Neural cell (in vitro differentiated cells): ENCODE results near the gene RFC3. TPM values are rescaled to one million over a fixed set of nuclear protein-coding genes. Genes with fewer than 3 reads are reported as not detected.

Source experiments
- H2AFZ ChIP-seq: fragments of 200-600, 300-800 bp; sonication (generic), shearing (Covaris generic); 2 replicates; pipeline ENCODE4 v1.6.0; 2014; ENCODE audit warnings: low read depth, mild to moderate bottlenecking, antibody characterized with exemption, low read length, moderate library complexity
- H3F3A ChIP-seq: fragments of 200-600 bp; shearing (Covaris generic); 2 replicates; pipeline ENCODE4 v1.6.1; 2016; ENCODE audit warnings: mild to moderate bottlenecking, moderate library complexity, mixed read lengths, antibody characterized with exemption, low read length; ENCODE audit not compliant: insufficient read depth, poor library complexity, severe bottlenecking
- H3K27ac ChIP-seq: fragments of 200-600, 300-800 bp; sonication (generic), shearing (Covaris generic); 2 replicates; pipeline ENCODE4 v1.5.1; 2014; ENCODE audit warnings: mild to moderate bottlenecking, low read length, moderate library complexity
- H3K27me3 ChIP-seq: fragments of 300-800, 200-600 bp; sonication (generic), shearing (Covaris generic); 2 replicates; pipeline ENCODE4 v1.6.0; 2014; ENCODE audit warnings: mild to moderate bottlenecking, low read depth, low read length, moderate library complexity; ENCODE audit not compliant: insufficient read depth
- H3K36me3 ChIP-seq: fragments of 300-800, 200-600 bp; sonication (generic), shearing (Covaris generic); 2 replicates; pipeline ENCODE4 v1.5.1; 2014; ENCODE audit warnings: mild to moderate bottlenecking, antibody characterized with exemption, low read length, moderate library complexity; ENCODE audit not compliant: insufficient read depth
- H3K4me2 ChIP-seq: fragments of 300-800, 200-600 bp; sonication (generic), shearing (Covaris generic); 2 replicates; pipeline ENCODE4 v1.6.0; 2014; ENCODE audit warnings: mild to moderate bottlenecking, low read length
- H3K4me3 ChIP-seq: fragments of 300-800, 200-600 bp; sonication (generic), shearing (Covaris generic); 2 replicates; pipeline ENCODE4 v1.5.1; 2014; ENCODE audit warnings: mild to moderate bottlenecking, low read length, moderate library complexity
- H3K79me2 ChIP-seq: fragments of 200-600 bp; shearing (Covaris generic); replicated peaks from 2 replicates; pipeline ENCODE4 v1.6.0; 2014; ENCODE audit warnings: mild to moderate bottlenecking, low read length, moderate library complexity; ENCODE audit not compliant: insufficient read depth
- H3K9ac ChIP-seq: fragments of 300-800, 200-600 bp; sonication (generic), shearing (Covaris generic); 2 replicates; pipeline ENCODE4 v1.6.1; 2016; ENCODE audit warnings: mild to moderate bottlenecking, low read length, mixed read lengths
- H3K9me2 ChIP-seq: fragments of 200-600 bp; shearing (Covaris generic); 2 replicates; pipeline ENCODE4 v1.6.1; 2016; ENCODE audit warnings: mild to moderate bottlenecking, low read length, mixed read lengths; ENCODE audit not compliant: insufficient read depth
- H3K9me3 ChIP-seq: fragments of 200-600, 300-800 bp; sonication (generic), shearing (Covaris generic); 2 replicates; pipeline ENCODE4 v1.6.1; 2016; ENCODE audit warnings: mild to moderate bottlenecking, mixed run types, low read length, moderate library complexity, mixed read lengths
- H4K20me1 ChIP-seq: fragments of 200-600 bp; shearing (Covaris generic); 2 replicates; pipeline ENCODE4 v1.6.1; 2016; ENCODE audit warnings: mild to moderate bottlenecking, mixed run types; ENCODE audit not compliant: insufficient read depth
- EP300 ChIP-seq: fragments of 450-650 bp; conservative IDR thresholded peaks from 2 replicates; pipeline ENCODE4 v1.6.1; 2014; ENCODE audit warnings: antibody characterized with exemption, mild to moderate bottlenecking, moderate library complexity; ENCODE audit not compliant: poor library complexity, severe bottlenecking
- MXI1 ChIP-seq: fragments of 450-650 bp; conservative IDR thresholded peaks from 2 replicates; pipeline ENCODE4 v1.6.1; 2014; ENCODE audit warnings: antibody characterized with exemption, mild to moderate bottlenecking; ENCODE audit not compliant: poor library complexity, severe bottlenecking
- RAD21 ChIP-seq: fragments of 450-650 bp; conservative IDR thresholded peaks from 2 replicates; pipeline ENCODE4 v1.6.1; 2014; ENCODE audit warnings: antibody characterized with exemption, mild to moderate bottlenecking, moderate library complexity
- SMC3 ChIP-seq: fragments of 450-650 bp; conservative IDR thresholded peaks from 2 replicates; pipeline ENCODE4 v1.6.1; 2014; ENCODE audit warnings: antibody characterized with exemption, mild to moderate bottlenecking, moderate library complexity; ENCODE audit not compliant: poor library complexity
- TAF1 ChIP-seq: IDR thresholded peaks from 2 replicates; pipeline ENCODE4 v1.6.1; 2012; ENCODE audit warnings: low read depth
- polyA plus RNA-seq: library from polyadenylated mRNA; depleted of rRNA; stranded (reverse); fragments of >200 nt; gene quantifications from 2 replicates; pipeline ENCODE4 v1.2.3, GENCODE V29; 2014
- TF ChIP-seq, protein P1 (sequence below): fragments of 450-650 bp; IDR thresholded peaks from 2 replicates; pipeline ENCODE4 v1.5.1; 2014; ENCODE audit warnings: antibody characterized with exemption, mild to moderate bottlenecking, moderate library complexity; ENCODE audit not compliant: poor library complexity, severe bottlenecking

Gene RFC3
- polyA plus RNA-seq, 1 donor from 2014 or later = 13.8 TPM

DNA sequence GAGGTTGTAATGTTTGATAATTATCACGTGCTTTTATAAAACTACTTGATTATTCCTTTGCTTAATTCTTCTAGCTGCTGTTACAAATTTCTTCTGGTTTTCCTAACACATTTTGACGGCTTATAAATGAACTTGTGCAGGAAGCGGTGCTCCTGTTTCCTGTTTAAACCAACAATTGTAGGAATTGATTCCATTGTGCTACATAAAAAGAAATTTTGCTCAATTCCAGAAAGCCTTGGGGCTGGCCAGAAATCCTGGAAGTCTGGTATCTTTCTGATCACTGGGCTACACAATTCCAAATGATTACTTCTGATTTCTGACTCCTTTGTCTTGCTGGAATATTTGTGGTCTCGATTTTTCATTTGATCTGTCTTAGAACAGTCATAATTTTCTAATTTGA, 14.9 kb downstream of the RFC3 start:
- H2AFZ ChIP-seq = no peak overlapping the region
- H3K4me2 ChIP-seq = no peak overlapping the region
- H3K9me3 ChIP-seq = no peaks in the 10 kb centered on the region
- H3K4me3 ChIP-seq = no peak overlapping the region
- H3F3A ChIP-seq = no peaks in the 10 kb centered on the region
- no peaks in the 10 kb centered on the region for H3K27me3 ChIP-seq
- no peaks in the 10 kb centered on the region for H4K20me1 ChIP-seq
- H3K27ac ChIP-seq = no peak overlapping the region
- no peaks in the 10 kb centered on the region for H3K36me3 ChIP-seq
- no peaks in the 10 kb centered on the region for H3K79me2 ChIP-seq
- no peak for TF ChIP-seq RAD21
- TF ChIP-seq, protein P1, sequence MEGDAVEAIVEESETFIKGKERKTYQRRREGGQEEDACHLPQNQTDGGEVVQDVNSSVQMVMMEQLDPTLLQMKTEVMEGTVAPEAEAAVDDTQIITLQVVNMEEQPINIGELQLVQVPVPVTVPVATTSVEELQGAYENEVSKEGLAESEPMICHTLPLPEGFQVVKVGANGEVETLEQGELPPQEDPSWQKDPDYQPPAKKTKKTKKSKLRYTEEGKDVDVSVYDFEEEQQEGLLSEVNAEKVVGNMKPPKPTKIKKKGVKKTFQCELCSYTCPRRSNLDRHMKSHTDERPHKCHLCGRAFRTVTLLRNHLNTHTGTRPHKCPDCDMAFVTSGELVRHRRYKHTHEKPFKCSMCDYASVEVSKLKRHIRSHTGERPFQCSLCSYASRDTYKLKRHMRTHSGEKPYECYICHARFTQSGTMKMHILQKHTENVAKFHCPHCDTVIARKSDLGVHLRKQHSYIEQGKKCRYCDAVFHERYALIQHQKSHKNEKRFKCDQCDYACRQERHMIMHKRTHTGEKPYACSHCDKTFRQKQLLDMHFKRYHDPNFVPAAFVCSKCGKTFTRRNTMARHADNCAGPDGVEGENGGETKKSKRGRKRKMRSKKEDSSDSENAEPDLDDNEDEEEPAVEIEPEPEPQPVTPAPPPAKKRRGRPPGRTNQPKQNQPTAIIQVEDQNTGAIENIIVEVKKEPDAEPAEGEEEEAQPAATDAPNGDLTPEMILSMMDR = no peak
- TF ChIP-seq TAF1 = no peak
- no peak for TF ChIP-seq EP300
- TF ChIP-seq MXI1 = no peak
- no peaks in the 10 kb centered on the region for H3K9me2 ChIP-seq
- no peak overlapping the region for H3K9ac ChIP-seq

DNA sequence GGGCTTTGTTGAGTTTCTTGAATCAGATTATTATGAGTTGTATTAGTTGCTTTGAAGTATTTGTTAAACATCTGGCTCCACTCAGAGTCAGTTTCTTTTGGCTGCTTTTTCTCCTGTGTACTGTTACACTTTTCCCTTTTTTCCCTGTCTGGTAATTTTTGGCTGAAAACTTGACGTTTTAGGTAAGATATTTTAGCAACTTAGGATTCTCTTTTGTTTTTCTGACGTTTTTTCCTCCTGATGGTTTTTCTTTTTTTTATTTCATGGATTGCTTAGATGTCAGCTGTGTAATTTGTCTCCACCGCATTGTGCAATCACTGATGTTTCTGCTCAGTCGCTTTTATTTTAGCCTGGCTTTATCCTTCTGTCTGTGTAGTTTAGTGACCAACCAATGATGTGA, 20.7 kb downstream of the RFC3 start:
- H3F3A ChIP-seq = no peaks in the 10 kb centered on the region
- TF ChIP-seq TAF1 = no peak

DNA sequence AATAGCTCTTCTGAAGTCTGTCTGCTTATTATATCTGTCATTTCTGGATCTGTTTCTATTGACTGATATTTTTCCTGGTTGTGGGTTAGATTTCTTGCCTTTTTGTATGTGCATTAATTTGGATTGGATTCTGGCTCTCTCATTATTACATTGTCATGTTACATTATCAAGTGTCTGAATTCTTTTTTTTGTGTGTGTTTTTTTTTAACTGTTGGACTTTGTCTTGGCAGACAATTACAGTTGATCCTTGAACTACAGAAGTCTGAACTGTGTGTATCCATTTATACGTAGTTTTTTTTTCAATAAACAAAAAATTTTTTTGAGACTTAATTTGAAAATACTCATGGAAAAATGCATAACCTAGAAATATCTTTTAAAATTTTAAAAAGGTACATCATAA, 22.5 kb downstream of the RFC3 start:
- no peaks in the 10 kb centered on the region for H3K27me3 ChIP-seq

More for the DNA sequence above, 20.7 kb downstream of the RFC3 start:
- no peaks in the 10 kb centered on the region for H3K9me3 ChIP-seq
- no peak overlapping the region for H3K27ac ChIP-seq
- no peak overlapping the region for H3K9ac ChIP-seq
- H3K36me3 ChIP-seq = no peaks in the 10 kb centered on the region
- no peak overlapping the region for H3K4me3 ChIP-seq
- H3K4me2 ChIP-seq = no peak overlapping the region
- H3K9me2 ChIP-seq = no peaks in the 10 kb centered on the region
- no peaks in the 10 kb centered on the region for H3K79me2 ChIP-seq
- no peaks in the 10 kb centered on the region for H3K27me3 ChIP-seq
- no peak overlapping the region for H2AFZ ChIP-seq
- H4K20me1 ChIP-seq = no peaks in the 10 kb centered on the region

More for the DNA sequence above, 22.5 kb downstream of the RFC3 start:
- Histone ChIP-seq H3K27ac (no peak overlapping the region), H2AFZ (no peak overlapping the region), H3K9me2 (no peaks in the 10 kb centered on the region), H3K36me3 (no peaks in the 10 kb centered on the region), H3K9ac (no peak overlapping the region), H4K20me1 (no peaks in the 10 kb centered on the region), H3K9me3 (no peaks in the 10 kb centered on the region), H3K4me3 (no peak overlapping the region), H3K79me2 (no peaks in the 10 kb centered on the region), H3F3A (no peaks in the 10 kb centered on the region), H3K4me2 (no peak overlapping the region)
- no peak for TF ChIP-seq TAF1
- TF ChIP-seq EP300 = no peak
- TF ChIP-seq MXI1 = no peak
- TF ChIP-seq, protein P1 = no peak
- TF ChIP-seq SMC3 = no peak
